WTC11 (cell line): ENCODE data around the gene ST8SIA1. TPM values are rescaled to one million over a fixed set of nuclear protein-coding genes. Genes with fewer than 3 reads are reported as not detected.
A peak's percentile ranks its signal among the peaks of the same experiment; 100 is the strongest.

Source experiments
- ATAC-seq: fragments of 200-7000 bp; cut with Tn5 transposase; 2 replicates; pipeline ENCODE4 v1.10.0; 2021; ENCODE audit warnings: mild to moderate bottlenecking, moderate library complexity
- CTCF ChIA-PET: fragments of 300-600 bp; sonication (Branson Sonifier 250); formaldehyde crosslinking; loops from one replicate; lab custom pipeline; 2021; ENCODE audit warnings: antibody characterized with exemption; lab: Charles Lee
- POLR2A ChIA-PET: fragments of 350-600 bp; sonication (Branson Sonifier 250); formaldehyde crosslinking; loops from one replicate; lab custom pipeline; 2021; ENCODE audit warnings: antibody characterized with exemption; lab: Charles Lee
- DNase-seq: peaks from one replicate; pipeline ENCODE4 v3.0.0; 2021; ENCODE audit warnings: low spot score
- H3K27ac Mint-ChIP-seq: 2 replicates; pipeline ENCODE4 v1.8.0; 2021; ENCODE audit warnings: mixed read lengths
- H3K27me3 Mint-ChIP-seq: 2 replicates; pipeline ENCODE4 v1.8.0; 2021; ENCODE audit warnings: low read depth, mild to moderate bottlenecking, moderate library complexity, mixed read lengths
- H3K36me3 Mint-ChIP-seq: 2 replicates; pipeline ENCODE4 v1.8.0; 2021; ENCODE audit warnings: mixed read lengths
- H3K4me1 Mint-ChIP-seq: 2 replicates; pipeline ENCODE4 v1.8.0; 2022; ENCODE audit warnings: mixed read lengths
- H3K4me3 Mint-ChIP-seq: 2 replicates; pipeline ENCODE4 v1.8.0; 2021; ENCODE audit warnings: mild to moderate bottlenecking, moderate library complexity, mixed read lengths
- H3K9me3 Mint-ChIP-seq: 2 replicates; pipeline ENCODE4 v1.8.0; 2021; ENCODE audit warnings: mixed read lengths
- CBFB ChIP-seq: sonication (generic); formaldehyde crosslinking; IDR thresholded peaks from 2 replicates; pipeline ENCODE4 v1.8.1; 2022; ENCODE audit warnings: mild to moderate bottlenecking, low read depth, missing genetic modification reagents
- CREM ChIP-seq: sonication (generic); formaldehyde crosslinking; IDR thresholded peaks from 2 replicates; pipeline ENCODE4 v1.8.1; 2022; ENCODE audit warnings: mild to moderate bottlenecking, missing genetic modification reagents, moderate library complexity
- EMX1 ChIP-seq: fragments of 250-450 bp; sonication (Bioruptor Pico); IDR thresholded peaks from 2 replicates; pipeline ENCODE4 v1.8.0; 2021; ENCODE audit warnings: mild to moderate bottlenecking
- GRHL2 ChIP-seq: fragments of 250-450 bp; sonication (Bioruptor Pico); IDR thresholded peaks from 2 replicates; pipeline ENCODE4 v1.8.0; 2022; ENCODE audit warnings: mild to moderate bottlenecking, moderate library complexity; ENCODE audit not compliant: insufficient replicate concordance, severe bottlenecking
- JAZF1 ChIP-seq: fragments of 250-450 bp; sonication (Bioruptor Pico); IDR thresholded peaks from 2 replicates; pipeline ENCODE4 v1.9.0; 2021; ENCODE audit warnings: moderate library complexity, mild to moderate bottlenecking, inconsistent platforms
- KAT7 ChIP-seq: sonication (generic); formaldehyde crosslinking; IDR thresholded peaks from 2 replicates; pipeline ENCODE4 v1.8.1; 2023; ENCODE audit warnings: missing genetic modification reagents, mild to moderate bottlenecking, borderline replicate concordance
- MXD4 ChIP-seq: fragments of 250-450 bp; sonication (Bioruptor Pico); IDR thresholded peaks from 2 replicates; pipeline ENCODE4 v1.8.0; 2021; ENCODE audit warnings: mild to moderate bottlenecking, moderate library complexity, borderline replicate concordance
- OVOL2 ChIP-seq: fragments of 250-450 bp; sonication (Bioruptor Pico); IDR thresholded peaks from 2 replicates; pipeline ENCODE4 v1.9.0; 2021; ENCODE audit warnings: mild to moderate bottlenecking, borderline replicate concordance
- PRRX2 ChIP-seq: fragments of 250-450 bp; sonication (Bioruptor Pico); IDR thresholded peaks from 2 replicates; pipeline ENCODE4 v1.8.0; 2021; ENCODE audit warnings: mild to moderate bottlenecking
- SMAD3 ChIP-seq: sonication (generic); formaldehyde crosslinking; IDR thresholded peaks from 2 replicates; pipeline ENCODE4 v1.8.0; 2022; ENCODE audit warnings: missing genetic modification reagents, mild to moderate bottlenecking, borderline replicate concordance
- SMAD4 ChIP-seq: sonication (generic); formaldehyde crosslinking; IDR thresholded peaks from 2 replicates; pipeline ENCODE4 v1.8.0; 2022; ENCODE audit warnings: mild to moderate bottlenecking, missing genetic modification reagents
- ZNF121 ChIP-seq: sonication (generic); formaldehyde crosslinking; IDR thresholded peaks from 2 replicates; pipeline ENCODE4 v1.8.0; 2023; ENCODE audit warnings: missing genetic modification reagents
- ZNF423 ChIP-seq: fragments of 250-450 bp; sonication (Bioruptor Pico); IDR thresholded peaks from 2 replicates; pipeline ENCODE4 v2.1.2; 2022; ENCODE audit warnings: mild to moderate bottlenecking, moderate library complexity
- total RNA-seq: library from RNA; stranded (reverse); gene quantifications from 3 replicates; pipeline ENCODE4 v1.2.3, GENCODE V29; 2021
- TF ChIP-seq, protein P1 (sequence below): sonication (generic); formaldehyde crosslinking; conservative IDR thresholded peaks from 2 replicates; pipeline ENCODE4 v1.8.1; 2023; ENCODE audit warnings: mild to moderate bottlenecking, low read depth, missing genetic modification reagents, moderate library complexity
- TF ChIP-seq, protein P2 (sequence below): sonication (generic); formaldehyde crosslinking; IDR thresholded peaks from 2 replicates; pipeline ENCODE4 v1.8.0; 2023; ENCODE audit warnings: mild to moderate bottlenecking, missing genetic modification reagents
- TF ChIP-seq, protein P3 (sequence below): sonication (generic); formaldehyde crosslinking; IDR thresholded peaks from 2 replicates; pipeline ENCODE4 v1.8.0; 2023; ENCODE audit warnings: missing genetic modification reagents, mild to moderate bottlenecking, borderline replicate concordance
- TF ChIP-seq, protein P4 (sequence below): fragments of 250-450 bp; sonication (Bioruptor Pico); IDR thresholded peaks from 2 replicates; pipeline ENCODE4 v2.1.2; 2022; ENCODE audit warnings: mild to moderate bottlenecking, moderate library complexity
- TF ChIP-seq, protein P5 (sequence below): sonication (generic); formaldehyde crosslinking; IDR thresholded peaks from 2 replicates; pipeline ENCODE4 v1.8.0; 2022; ENCODE audit warnings: mild to moderate bottlenecking, missing genetic modification reagents
- TF ChIP-seq, protein P6 (sequence below): fragments of 250-450 bp; sonication (Bioruptor Pico); conservative IDR thresholded peaks from 2 replicates; pipeline ENCODE4 v1.9.0; 2021; ENCODE audit warnings: mild to moderate bottlenecking

Gene ST8SIA1
- total RNA-seq, 1 experiment from 2014 or later, result 2.3 TPM

DNA sequence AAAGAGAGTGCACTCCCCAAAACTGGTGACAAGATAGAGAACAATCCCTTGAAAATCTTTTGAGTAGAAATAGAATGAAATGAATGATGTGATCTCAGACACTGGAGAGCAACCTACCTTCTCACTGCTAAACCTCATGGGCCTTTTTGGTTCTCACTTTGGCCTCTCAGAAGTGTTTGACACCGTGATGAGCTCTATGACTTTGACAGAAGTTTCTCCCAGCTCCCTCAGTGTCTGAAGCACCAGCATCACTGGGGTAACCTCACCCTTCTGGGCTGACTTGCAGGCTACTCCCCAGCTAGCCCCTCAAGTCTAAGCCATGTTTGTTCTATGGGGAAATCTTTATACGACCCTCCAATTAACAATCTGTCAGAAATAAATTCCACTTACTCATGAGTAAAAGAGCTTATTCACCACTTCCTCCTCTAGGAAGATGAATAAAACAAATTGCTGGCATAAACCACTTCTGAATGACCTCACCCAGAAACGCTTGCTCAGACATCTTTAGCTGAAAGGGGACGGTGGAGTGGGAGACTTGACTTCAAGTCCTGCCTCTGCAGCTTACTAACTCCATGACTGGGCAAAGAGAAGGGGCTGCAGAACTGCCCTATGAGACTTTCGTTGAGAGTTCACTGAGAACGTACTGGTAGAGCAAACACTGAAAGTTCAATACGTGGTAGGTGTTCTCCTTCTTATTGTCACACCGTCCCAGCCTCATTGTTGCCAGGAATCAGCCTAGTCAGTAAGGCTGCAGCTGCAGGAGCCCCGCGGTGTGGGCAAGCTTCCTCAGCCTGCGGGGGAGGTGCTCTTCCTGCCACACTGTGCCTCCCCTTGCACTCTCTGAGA is 46.5 kb downstream of the ST8SIA1 start:
- H3K4me1 Mint-ChIP-seq, result peaks cover 18% of the 10 kb centered on the region
- ChIA-PET POLR2A (no interaction called here), CTCF (interaction anchor here (1.0 to 1.2 kb wide), 3 partner anchors 12 to 47 kb away, joined by 3 to 4 read pairs (median 3); no protein-coding TSS in a partner anchor)
- peaks cover 4% of the 10 kb centered on the region for H3K9me3 Mint-ChIP-seq
- TF ChIP-seq OVOL2, result no peak
- TF ChIP-seq KAT7 (CRISPR knock-in tag), result no peak
- peak; percentile 29; the same call in 1 of the 2 replicates for TF ChIP-seq ZNF121 (CRISPR knock-in tag)
- TF ChIP-seq, protein P1, sequence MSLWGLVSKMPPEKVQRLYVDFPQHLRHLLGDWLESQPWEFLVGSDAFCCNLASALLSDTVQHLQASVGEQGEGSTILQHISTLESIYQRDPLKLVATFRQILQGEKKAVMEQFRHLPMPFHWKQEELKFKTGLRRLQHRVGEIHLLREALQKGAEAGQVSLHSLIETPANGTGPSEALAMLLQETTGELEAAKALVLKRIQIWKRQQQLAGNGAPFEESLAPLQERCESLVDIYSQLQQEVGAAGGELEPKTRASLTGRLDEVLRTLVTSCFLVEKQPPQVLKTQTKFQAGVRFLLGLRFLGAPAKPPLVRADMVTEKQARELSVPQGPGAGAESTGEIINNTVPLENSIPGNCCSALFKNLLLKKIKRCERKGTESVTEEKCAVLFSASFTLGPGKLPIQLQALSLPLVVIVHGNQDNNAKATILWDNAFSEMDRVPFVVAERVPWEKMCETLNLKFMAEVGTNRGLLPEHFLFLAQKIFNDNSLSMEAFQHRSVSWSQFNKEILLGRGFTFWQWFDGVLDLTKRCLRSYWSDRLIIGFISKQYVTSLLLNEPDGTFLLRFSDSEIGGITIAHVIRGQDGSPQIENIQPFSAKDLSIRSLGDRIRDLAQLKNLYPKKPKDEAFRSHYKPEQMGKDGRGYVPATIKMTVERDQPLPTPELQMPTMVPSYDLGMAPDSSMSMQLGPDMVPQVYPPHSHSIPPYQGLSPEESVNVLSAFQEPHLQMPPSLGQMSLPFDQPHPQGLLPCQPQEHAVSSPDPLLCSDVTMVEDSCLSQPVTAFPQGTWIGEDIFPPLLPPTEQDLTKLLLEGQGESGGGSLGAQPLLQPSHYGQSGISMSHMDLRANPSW (CRISPR knock-in tag), result no peak
- TF ChIP-seq ZNF423 (CRISPR knock-in tag), result 0 out of 2 replicates have a peak, but pooled peaks have one; percentile 2
- no peak for TF ChIP-seq SMAD4
- TF ChIP-seq, protein P2, sequence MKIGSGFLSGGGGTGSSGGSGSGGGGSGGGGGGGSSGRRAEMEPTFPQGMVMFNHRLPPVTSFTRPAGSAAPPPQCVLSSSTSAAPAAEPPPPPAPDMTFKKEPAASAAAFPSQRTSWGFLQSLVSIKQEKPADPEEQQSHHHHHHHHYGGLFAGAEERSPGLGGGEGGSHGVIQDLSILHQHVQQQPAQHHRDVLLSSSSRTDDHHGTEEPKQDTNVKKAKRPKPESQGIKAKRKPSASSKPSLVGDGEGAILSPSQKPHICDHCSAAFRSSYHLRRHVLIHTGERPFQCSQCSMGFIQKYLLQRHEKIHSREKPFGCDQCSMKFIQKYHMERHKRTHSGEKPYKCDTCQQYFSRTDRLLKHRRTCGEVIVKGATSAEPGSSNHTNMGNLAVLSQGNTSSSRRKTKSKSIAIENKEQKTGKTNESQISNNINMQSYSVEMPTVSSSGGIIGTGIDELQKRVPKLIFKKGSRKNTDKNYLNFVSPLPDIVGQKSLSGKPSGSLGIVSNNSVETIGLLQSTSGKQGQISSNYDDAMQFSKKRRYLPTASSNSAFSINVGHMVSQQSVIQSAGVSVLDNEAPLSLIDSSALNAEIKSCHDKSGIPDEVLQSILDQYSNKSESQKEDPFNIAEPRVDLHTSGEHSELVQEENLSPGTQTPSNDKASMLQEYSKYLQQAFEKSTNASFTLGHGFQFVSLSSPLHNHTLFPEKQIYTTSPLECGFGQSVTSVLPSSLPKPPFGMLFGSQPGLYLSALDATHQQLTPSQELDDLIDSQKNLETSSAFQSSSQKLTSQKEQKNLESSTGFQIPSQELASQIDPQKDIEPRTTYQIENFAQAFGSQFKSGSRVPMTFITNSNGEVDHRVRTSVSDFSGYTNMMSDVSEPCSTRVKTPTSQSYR (CRISPR knock-in tag), result 0 out of 2 replicates have a peak, but pooled peaks have one; percentile 24
- TF ChIP-seq, protein P3, sequence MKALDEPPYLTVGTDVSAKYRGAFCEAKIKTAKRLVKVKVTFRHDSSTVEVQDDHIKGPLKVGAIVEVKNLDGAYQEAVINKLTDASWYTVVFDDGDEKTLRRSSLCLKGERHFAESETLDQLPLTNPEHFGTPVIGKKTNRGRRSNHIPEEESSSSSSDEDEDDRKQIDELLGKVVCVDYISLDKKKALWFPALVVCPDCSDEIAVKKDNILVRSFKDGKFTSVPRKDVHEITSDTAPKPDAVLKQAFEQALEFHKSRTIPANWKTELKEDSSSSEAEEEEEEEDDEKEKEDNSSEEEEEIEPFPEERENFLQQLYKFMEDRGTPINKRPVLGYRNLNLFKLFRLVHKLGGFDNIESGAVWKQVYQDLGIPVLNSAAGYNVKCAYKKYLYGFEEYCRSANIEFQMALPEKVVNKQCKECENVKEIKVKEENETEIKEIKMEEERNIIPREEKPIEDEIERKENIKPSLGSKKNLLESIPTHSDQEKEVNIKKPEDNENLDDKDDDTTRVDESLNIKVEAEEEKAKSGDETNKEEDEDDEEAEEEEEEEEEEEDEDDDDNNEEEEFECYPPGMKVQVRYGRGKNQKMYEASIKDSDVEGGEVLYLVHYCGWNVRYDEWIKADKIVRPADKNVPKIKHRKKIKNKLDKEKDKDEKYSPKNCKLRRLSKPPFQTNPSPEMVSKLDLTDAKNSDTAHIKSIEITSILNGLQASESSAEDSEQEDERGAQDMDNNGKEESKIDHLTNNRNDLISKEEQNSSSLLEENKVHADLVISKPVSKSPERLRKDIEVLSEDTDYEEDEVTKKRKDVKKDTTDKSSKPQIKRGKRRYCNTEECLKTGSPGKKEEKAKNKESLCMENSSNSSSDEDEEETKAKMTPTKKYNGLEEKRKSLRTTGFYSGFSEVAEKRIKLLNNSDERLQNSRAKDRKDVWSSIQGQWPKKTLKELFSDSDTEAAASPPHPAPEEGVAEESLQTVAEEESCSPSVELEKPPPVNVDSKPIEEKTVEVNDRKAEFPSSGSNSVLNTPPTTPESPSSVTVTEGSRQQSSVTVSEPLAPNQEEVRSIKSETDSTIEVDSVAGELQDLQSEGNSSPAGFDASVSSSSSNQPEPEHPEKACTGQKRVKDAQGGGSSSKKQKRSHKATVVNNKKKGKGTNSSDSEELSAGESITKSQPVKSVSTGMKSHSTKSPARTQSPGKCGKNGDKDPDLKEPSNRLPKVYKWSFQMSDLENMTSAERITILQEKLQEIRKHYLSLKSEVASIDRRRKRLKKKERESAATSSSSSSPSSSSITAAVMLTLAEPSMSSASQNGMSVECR (CRISPR knock-in tag), result no peak
- no peak for TF ChIP-seq CBFB (CRISPR knock-in tag)
- no peak for TF ChIP-seq GRHL2 (CRISPR knock-in tag)
- TF ChIP-seq JAZF1 (CRISPR knock-in tag), result no peak
- TF ChIP-seq SMAD3 (CRISPR knock-in tag), result no peak
- H3K27me3 Mint-ChIP-seq, result no peaks in the 10 kb centered on the region
- H3K27ac Mint-ChIP-seq, result no peak overlapping the region
- ATAC-seq, result peak; percentile 91
- no peaks in the 10 kb centered on the region for H3K36me3 Mint-ChIP-seq
- DNase-seq, result peak; percentile 26
- no peak overlapping the region; the same call in 1 of the 2 replicates for H3K4me3 Mint-ChIP-seq

DNA sequence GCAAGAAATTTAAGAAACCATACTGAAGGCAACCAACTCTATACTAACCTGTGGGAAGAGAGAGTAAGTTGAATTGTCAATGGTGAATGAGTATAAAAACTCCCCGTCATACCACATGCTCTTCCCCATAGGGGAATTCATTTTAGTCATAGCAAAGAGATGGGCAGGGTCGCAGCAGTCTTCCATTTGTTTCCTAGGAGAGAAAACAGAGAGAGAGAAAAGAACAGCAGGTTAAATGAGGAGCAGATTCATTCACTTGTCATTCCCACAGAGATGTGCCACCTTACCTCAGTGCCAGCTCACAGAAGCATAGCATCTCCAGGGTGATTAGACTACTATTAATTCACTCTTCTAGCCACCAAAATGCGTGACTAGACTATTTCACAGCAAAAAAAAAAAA is 47.4 kb downstream of the ST8SIA1 start:
- no peak for ATAC-seq
- H3K36me3 Mint-ChIP-seq, result no peaks in the 10 kb centered on the region
- no peaks in the 10 kb centered on the region for H3K9me3 Mint-ChIP-seq
- DNase-seq, result no peak
- CTCF ChIA-PET, result interaction anchor here (1.0 kb wide), 1 partner anchor 11 kb away, joined by 3 read pairs; no protein-coding TSS in a partner anchor
- H3K4me1 Mint-ChIP-seq, result peaks cover 18% of the 10 kb centered on the region
- no peaks in the 10 kb centered on the region for H3K27me3 Mint-ChIP-seq
- H3K4me3 Mint-ChIP-seq, result no peak overlapping the region
- POLR2A ChIA-PET, result no interaction called here
- no peak overlapping the region for H3K27ac Mint-ChIP-seq
- TF ChIP-seq, protein P4, sequence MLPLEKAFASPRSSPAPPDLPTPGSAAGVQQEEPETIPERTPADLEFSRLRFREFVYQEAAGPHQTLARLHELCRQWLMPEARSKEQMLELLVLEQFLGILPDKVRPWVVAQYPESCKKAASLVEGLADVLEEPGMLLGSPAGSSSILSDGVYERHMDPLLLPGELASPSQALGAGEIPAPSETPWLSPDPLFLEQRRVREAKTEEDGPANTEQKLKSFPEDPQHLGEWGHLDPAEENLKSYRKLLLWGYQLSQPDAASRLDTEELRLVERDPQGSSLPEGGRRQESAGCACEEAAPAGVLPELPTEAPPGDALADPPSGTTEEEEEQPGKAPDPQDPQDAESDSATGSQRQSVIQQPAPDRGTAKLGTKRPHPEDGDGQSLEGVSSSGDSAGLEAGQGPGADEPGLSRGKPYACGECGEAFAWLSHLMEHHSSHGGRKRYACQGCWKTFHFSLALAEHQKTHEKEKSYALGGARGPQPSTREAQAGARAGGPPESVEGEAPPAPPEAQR (CRISPR knock-in tag), result no peak
- TF ChIP-seq MXD4 (no peak), JAZF1 (CRISPR knock-in tag) (no peak), PRRX2 (CRISPR knock-in tag) (no peak), SMAD4 (no peak), CREM (CRISPR knock-in tag) (no peak), KAT7 (CRISPR knock-in tag) (no peak), EMX1 (CRISPR knock-in tag) (no peak)
- TF ChIP-seq, protein P5, sequence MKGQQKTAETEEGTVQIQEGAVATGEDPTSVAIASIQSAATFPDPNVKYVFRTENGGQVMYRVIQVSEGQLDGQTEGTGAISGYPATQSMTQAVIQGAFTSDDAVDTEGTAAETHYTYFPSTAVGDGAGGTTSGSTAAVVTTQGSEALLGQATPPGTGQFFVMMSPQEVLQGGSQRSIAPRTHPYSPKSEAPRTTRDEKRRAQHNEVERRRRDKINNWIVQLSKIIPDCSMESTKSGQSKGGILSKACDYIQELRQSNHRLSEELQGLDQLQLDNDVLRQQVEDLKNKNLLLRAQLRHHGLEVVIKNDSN (CRISPR knock-in tag), result no peak
- TF ChIP-seq, protein P6, sequence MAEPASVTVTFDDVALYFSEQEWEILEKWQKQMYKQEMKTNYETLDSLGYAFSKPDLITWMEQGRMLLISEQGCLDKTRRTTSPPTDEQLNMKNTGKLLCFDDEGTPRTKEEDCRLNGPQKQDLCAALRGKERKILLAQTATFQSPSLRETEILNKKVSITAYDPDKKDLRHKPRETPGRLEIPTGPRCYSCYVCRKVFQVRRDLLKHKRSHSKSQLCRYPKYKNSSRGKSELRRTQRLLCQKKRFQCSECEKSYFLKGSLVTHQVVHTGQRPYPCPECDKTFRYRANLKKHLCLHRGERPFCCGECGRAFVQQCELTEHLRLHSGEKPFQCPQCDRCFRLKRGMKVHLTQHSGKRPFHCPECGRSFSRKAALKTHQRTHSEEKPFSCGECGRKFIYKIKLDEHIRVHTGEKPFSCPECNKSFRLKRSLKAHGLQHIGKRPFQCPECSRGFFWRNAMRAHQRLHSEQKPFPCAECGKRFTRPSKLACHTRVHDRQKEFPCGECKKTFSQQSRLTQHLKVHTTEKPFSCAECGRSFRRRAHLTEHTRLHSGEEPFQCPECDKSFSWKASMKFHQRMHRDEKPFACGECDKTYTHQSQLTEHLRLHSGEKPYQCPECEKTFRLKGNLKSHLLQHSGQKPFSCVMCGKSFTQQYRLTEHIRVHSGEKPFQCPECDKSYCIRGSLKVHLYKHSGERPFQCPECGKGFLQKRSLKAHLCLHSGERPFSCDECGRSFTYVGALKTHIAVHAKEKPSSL (CRISPR knock-in tag), result no peak
